Measurements from ENCODE around the gene KYNU.

The KYNU gene

DNA sequence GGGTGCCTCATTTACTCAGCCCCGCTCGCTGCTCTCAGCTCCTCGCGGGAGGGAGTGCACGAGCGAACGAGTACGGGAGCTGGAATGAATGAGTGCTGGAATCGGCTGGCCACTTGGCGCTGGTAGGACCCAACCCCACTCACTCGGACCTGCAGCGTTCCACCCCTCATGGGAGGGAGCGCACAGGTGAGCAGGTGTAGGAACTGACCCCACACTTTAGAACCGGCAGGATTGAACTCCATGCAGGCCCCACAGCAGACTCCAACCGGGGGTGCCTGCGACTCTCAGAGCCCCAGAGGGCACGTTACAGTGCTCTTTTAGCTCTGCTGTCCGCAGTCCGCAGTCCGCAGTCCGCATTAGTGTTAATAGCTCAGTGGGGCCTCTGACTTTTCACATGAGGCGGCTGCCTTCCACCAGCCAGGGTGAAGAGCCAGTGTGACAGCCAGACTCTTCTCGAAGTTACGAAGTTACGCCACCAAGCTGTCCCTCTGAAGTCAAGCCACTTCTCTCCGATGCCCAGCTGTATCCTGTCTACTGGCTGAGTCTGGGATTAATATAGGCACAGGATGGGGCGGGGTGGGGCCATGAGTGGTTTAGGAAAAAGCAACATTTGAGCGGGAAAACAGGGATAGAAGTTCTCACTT is 149.1 kb downstream of the KYNU start:
- no peaks in the 10 kb centered on the region for H3K79me2 ChIP-seq (ENCODE audit: insufficient read depth, low read length)
- no peak for TF ChIP-seq CTCF (IDR thresholded peaks at IDR 0.05; ENCODE audit: low read length)
- no peak for TF ChIP-seq EZH2 (IDR thresholded peaks at IDR 0.05; ENCODE audit: borderline replicate concordance, low read length)
- no peaks in the 10 kb centered on the region for H3K4me1 ChIP-seq (ENCODE audit: insufficient read depth, low read length, severe bottlenecking)
- H3F3A ChIP-seq (ENCODE audit: insufficient read depth, low read length), result no peaks in the 10 kb centered on the region
- H3K9ac ChIP-seq (ENCODE audit: low read length), result no peak overlapping the region
- H3K4me3 ChIP-seq (ENCODE audit: low read depth, low read length, poor library complexity, severe bottlenecking), result no peak overlapping the region
- no peaks in the 10 kb centered on the region for H3K9me2 ChIP-seq (ENCODE audit: low read depth, low read length)
- no peak overlapping the region for H2AFZ ChIP-seq (ENCODE audit: low read length)
- no peaks in the 10 kb centered on the region for H4K20me1 ChIP-seq (ENCODE audit: insufficient read depth, low read length)
- no peak overlapping the region for H3K27ac ChIP-seq (ENCODE audit: low read depth, low read length, poor library complexity, severe bottlenecking)
- no peaks in the 10 kb centered on the region for H3K27me3 ChIP-seq (ENCODE audit: insufficient read depth, low read length)
- no peaks in the 10 kb centered on the region for H3K36me3 ChIP-seq (ENCODE audit: insufficient read depth, low read length)
- H3K4me2 ChIP-seq (ENCODE audit: low read length), result no peak overlapping the region
- no peaks in the 10 kb centered on the region for H3K9me3 ChIP-seq (ENCODE audit: low read length)

DNA sequence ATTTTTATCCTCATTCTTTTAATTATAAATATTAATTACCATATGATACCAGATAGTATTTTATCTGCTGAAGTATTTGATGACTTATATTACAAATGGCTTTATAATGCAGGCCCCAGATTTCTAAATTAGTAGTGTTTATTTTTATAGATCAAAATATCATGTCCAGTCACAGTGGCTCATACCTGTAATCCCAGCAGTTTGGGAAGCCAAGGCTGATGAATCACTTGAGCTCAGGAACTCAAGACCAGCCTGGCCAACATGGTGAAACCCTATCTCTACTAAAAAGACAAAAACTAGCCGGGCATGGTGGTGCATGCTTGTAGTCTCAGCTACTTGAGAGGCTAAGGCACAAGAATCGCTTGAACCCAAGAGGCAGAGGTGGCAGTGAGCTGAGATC is 151.7 kb downstream of the KYNU start:
- no peak overlapping the region for H3K27ac ChIP-seq (ENCODE audit: low read depth, low read length, poor library complexity, severe bottlenecking)
- no peaks in the 10 kb centered on the region for H3K9me2 ChIP-seq (ENCODE audit: low read depth, low read length)
- H4K20me1 ChIP-seq (ENCODE audit: insufficient read depth, low read length), result no peaks in the 10 kb centered on the region
- no peaks in the 10 kb centered on the region for H3K36me3 ChIP-seq (ENCODE audit: insufficient read depth, low read length)
- H3K27me3 ChIP-seq (ENCODE audit: insufficient read depth, low read length), result no peaks in the 10 kb centered on the region
- TF ChIP-seq EZH2 (IDR thresholded peaks at IDR 0.05; ENCODE audit: borderline replicate concordance, low read length), result no peak
- no peak for TF ChIP-seq CTCF (IDR thresholded peaks at IDR 0.05; ENCODE audit: low read length)
- H3F3A ChIP-seq (ENCODE audit: insufficient read depth, low read length), result no peaks in the 10 kb centered on the region
- H3K4me3 ChIP-seq (ENCODE audit: low read depth, low read length, poor library complexity, severe bottlenecking), result no peak overlapping the region
- no peaks in the 10 kb centered on the region for H3K79me2 ChIP-seq (ENCODE audit: insufficient read depth, low read length)
- no peak overlapping the region for H3K4me2 ChIP-seq (ENCODE audit: low read length)
- H3K9me3 ChIP-seq (ENCODE audit: low read length), result no peaks in the 10 kb centered on the region
- no peak overlapping the region for H2AFZ ChIP-seq (ENCODE audit: low read length)
- H3K9ac ChIP-seq (ENCODE audit: low read length), result no peak overlapping the region
- H3K4me1 ChIP-seq (ENCODE audit: insufficient read depth, low read length, severe bottlenecking), result no peaks in the 10 kb centered on the region

DNA sequence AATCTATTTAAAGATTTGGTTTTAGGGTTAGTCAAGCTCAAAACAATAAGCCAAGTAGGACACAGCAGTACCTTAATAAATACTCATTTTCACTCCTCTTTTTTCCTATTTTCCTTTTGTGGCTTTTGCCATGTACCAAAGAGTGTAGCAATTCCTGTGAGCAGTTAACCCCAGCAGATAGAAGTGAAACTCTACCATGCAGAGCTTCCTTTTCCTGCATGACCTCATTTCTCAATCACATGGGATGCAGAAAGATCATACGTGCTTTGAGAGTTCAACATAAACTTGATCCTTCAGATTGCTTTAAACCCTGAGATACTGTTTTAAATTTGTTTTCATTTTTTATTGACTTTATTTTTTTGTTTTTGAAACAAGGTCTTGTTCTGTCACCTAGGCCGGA is 152.7 kb downstream of the KYNU start:
- Histone ChIP-seq H3K9me3 (ENCODE audit: low read length) (no peaks in the 10 kb centered on the region), H3F3A (ENCODE audit: insufficient read depth, low read length) (no peaks in the 10 kb centered on the region), H3K4me3 (ENCODE audit: low read depth, low read length, poor library complexity, severe bottlenecking) (no peak overlapping the region), H4K20me1 (ENCODE audit: insufficient read depth, low read length) (no peaks in the 10 kb centered on the region), H3K79me2 (ENCODE audit: insufficient read depth, low read length) (no peaks in the 10 kb centered on the region), H2AFZ (ENCODE audit: low read length) (no peak overlapping the region), H3K27ac (ENCODE audit: low read depth, low read length, poor library complexity, severe bottlenecking) (no peak overlapping the region), H3K4me1 (ENCODE audit: insufficient read depth, low read length, severe bottlenecking) (no peaks in the 10 kb centered on the region), H3K4me2 (ENCODE audit: low read length) (no peak overlapping the region), H3K27me3 (ENCODE audit: insufficient read depth, low read length) (no peaks in the 10 kb centered on the region), H3K9ac (ENCODE audit: low read length) (no peak overlapping the region), H3K36me3 (ENCODE audit: insufficient read depth, low read length) (no peaks in the 10 kb centered on the region), H3K9me2 (ENCODE audit: low read depth, low read length) (no peaks in the 10 kb centered on the region)
- no peak for TF ChIP-seq EZH2 (IDR thresholded peaks at IDR 0.05; ENCODE audit: borderline replicate concordance, low read length)
- no peak for TF ChIP-seq CTCF (IDR thresholded peaks at IDR 0.05; ENCODE audit: low read length)
